AG10803 (cell line): Measurements from ENCODE around the gene RRBP1.

ENCODE experiments used
- DNase-seq: peaks from one replicate; pipeline ENCODE4 v3.0.0; 2010; ENCODE audit warnings: low read depth
- H3K4me3 ChIP-seq: 2 replicates; pipeline ENCODE4 v1.5.1; 2011; ENCODE audit warnings: mild to moderate bottlenecking, low read length, control low read depth
- TF ChIP-seq, protein P1 (sequence below): conservative IDR thresholded peaks from 2 replicates; pipeline ENCODE4 v1.5.1; 2011; ENCODE audit warnings: mild to moderate bottlenecking, low read length, control low read depth, inconsistent platforms

The RRBP1 gene

GRCh38 chr20:17680836-17681725 is 961 bp downstream of the RRBP1 start:
- peak overlapping the region; percentile 80 for H3K4me3 ChIP-seq
- peak; percentile 71 for DNase-seq
- TF ChIP-seq, protein P1, sequence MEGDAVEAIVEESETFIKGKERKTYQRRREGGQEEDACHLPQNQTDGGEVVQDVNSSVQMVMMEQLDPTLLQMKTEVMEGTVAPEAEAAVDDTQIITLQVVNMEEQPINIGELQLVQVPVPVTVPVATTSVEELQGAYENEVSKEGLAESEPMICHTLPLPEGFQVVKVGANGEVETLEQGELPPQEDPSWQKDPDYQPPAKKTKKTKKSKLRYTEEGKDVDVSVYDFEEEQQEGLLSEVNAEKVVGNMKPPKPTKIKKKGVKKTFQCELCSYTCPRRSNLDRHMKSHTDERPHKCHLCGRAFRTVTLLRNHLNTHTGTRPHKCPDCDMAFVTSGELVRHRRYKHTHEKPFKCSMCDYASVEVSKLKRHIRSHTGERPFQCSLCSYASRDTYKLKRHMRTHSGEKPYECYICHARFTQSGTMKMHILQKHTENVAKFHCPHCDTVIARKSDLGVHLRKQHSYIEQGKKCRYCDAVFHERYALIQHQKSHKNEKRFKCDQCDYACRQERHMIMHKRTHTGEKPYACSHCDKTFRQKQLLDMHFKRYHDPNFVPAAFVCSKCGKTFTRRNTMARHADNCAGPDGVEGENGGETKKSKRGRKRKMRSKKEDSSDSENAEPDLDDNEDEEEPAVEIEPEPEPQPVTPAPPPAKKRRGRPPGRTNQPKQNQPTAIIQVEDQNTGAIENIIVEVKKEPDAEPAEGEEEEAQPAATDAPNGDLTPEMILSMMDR = peak; percentile 45

GRCh38 chr20:17679941-17680835 is 1.9 kb downstream of the RRBP1 start:
- H3K4me3 ChIP-seq = peak overlapping the region; percentile 80
- TF ChIP-seq, protein P1 = no peak
- DNase-seq = peak; percentile 76

- TF ChIP-seq, protein P1 = no peak
- H3K4me3 ChIP-seq = no peak overlapping the region
- no peak for DNase-seq
Observed at GRCh38 chr20:17678886-17679285, 3.2 kb downstream of the RRBP1 start.

GRCh38 chr20:17678295-17678694 is 3.7 kb downstream of the RRBP1 start:
- DNase-seq = no peak
- no peak overlapping the region for H3K4me3 ChIP-seq
- TF ChIP-seq, protein P1 = no peak

- peak; percentile 62 for DNase-seq
- TF ChIP-seq, protein P1 = no peak
- no peak overlapping the region for H3K4me3 ChIP-seq
Observed at GRCh38 chr20:17676942-17677341, 5.1 kb downstream of the RRBP1 start.

DNA sequence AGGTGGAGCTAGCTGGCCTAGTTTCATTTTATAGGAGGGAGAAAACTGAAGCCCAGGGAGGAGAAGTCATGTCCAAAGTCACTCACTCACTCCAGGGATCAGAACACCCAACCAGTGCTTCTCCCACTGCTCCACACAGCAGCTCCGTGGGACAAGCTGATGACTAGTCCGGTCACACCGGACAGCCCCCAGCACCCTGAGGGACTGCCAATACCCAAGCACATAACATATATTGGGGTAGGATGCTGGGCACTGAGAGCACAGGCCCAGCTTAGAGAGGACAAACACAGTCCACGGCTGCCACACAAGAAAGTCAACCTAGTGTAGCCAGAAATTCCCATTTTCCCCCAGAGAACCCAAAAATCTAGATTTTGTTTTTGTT is 5.7 kb downstream of the RRBP1 start:
- no peak overlapping the region for H3K4me3 ChIP-seq
- DNase-seq = no peak
- TF ChIP-seq, protein P1 = no peak
